Measurements from ENCODE around the gene SCIN.

The SCIN gene

DNA sequence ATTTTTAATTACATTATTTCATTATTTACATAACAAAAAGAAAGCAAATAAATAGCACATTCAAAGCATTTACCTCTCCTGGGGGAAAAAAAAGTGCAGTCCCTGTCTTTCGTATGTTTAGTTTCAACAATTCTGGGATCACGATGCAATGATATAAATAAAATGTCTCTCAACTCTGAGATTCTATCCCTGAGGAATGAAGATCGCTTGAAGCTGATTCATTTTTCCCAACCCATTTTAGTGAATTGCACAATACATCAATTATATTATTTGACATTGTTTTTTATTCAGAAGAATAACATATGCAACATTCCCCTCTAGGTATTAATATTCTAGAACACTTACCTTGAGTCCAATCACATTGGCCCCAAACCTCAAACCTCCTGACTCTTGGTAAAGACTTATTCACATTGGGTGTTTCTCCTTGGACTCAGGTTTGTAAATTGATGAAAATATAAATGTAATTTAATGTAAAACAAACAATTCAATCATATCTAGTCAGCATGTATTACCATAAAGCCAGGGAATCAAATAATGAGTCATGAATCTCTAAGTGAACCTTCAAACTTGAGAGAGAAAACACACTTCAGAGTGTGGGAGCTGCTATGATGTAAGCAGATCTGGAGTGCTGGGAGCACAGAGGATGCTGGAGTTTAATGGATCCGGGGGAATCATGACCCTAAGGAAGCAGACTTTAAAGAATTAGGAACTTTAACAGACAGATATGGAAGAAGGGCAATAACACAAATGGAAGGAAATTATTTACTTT is 5.3 kb upstream of the SCIN start:
- DNase-seq (ENCODE audit: extremely low spot score, insufficient read length, low read depth) (no peak), FAIRE-seq (no peak)

GRCh38 chr7:12565873-12566272 is 4.6 kb upstream of the SCIN start:
- FAIRE-seq (no peak), DNase-seq (ENCODE audit: extremely low spot score, insufficient read length, low read depth) (no peak)

DNA sequence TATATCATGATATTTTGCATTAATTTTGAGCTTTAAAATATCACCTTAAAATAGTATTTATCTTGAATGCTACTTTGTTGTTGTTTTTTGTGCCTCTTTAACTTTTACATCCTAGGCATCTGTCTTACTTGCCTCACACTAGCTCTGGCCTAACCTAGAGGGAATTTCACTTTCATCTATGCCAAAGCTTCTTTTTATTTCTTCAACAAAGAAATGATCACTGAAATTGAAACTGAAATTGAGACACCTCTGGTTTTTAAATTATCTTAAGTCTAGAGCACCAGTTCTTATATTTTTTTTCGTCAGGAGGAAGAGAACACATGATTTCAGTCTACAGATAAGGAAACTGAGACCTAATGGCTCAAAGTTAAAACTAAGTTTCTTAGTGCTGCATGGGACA is 3.5 kb upstream of the SCIN start:
- FAIRE-seq = peak; percentile 84
- no peak for DNase-seq (ENCODE audit: extremely low spot score, insufficient read length, low read depth)

DNA sequence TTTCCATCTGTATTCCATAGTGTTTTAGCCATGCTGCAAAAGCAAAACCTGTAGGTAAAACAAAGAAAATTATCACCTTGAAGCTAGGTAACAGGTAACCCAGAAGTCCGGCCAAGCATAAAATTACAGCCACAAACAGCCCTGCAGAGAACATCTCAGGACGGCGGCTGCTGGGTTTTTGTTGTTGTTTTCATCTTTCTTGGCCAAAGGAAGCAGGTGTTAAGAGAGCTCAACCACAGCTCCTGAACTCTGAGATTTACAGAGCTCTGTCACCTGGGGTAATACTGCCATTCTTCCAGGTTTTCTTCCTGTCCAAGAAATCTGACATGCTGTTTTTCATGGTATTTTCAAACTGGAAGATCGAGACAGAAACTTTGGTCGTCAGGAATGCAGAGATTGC is 847 bp upstream of the SCIN start:
- DNase-seq (ENCODE audit: extremely low spot score, insufficient read length, low read depth) (no peak), FAIRE-seq (no peak)

GRCh38 chr7:12570168-12570533 is 369 bp upstream of the SCIN start:
- DNase-seq (ENCODE audit: extremely low spot score, insufficient read length, low read depth) = no peak
- FAIRE-seq = no peak

- DNase-seq (ENCODE audit: extremely low spot score, insufficient read length, low read depth) = no peak
- no peak for FAIRE-seq
Observed at GRCh38 chr7:12571691-12572090, 1.2 kb downstream of the SCIN start.

DNA sequence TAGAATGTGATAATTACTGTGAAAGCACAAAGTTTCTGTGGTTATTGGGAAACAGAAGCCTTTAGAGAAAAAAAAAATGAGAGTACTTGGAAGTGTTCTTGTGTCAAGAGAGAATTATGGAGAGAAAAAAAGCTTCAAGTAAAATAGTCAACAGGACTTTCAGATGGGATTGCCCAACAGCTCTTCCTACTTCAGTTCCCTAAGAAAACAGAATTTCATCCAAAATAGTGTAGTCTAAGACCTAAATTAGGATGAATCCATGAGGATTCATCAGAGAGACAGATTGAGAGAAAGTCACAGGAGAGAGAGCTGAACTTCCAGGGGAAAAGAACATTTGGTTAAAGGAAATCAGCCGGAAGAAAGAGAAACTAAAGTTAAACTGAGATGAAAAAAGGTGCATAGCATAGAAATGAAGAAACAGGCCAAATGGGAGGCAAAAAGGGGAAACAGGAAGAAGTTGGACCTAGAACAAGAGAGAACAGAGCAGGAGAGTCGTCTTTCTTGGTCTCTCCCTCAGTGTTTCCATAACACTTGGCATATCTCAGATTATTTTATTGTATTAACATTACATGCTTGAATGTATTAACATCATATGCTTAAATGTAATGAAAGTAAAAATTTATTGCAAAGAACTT is 2.5 kb downstream of the SCIN start:
- FAIRE-seq (no peak), DNase-seq (ENCODE audit: extremely low spot score, insufficient read length, low read depth) (no peak)

DNA sequence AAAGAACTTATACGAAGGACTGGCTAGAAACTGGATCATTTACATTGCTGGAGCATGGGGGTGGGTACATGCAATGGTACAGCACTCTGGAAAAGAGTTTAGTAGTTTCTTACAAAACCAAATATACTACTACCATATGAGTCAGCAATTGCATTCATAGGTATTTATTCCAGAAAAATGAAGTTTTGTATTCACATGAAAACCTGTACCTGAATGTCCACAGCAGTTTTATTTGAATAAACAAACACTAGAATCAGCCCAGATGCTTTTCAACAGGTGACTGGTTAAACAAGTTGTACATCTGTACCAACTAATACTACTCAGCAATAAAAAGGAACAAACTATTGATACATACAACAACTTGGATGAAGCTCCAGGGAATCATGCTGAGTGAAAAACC is 3.4 kb downstream of the SCIN start:
- DNase-seq (ENCODE audit: extremely low spot score, insufficient read length, low read depth) (no peak), FAIRE-seq (no peak)

DNA sequence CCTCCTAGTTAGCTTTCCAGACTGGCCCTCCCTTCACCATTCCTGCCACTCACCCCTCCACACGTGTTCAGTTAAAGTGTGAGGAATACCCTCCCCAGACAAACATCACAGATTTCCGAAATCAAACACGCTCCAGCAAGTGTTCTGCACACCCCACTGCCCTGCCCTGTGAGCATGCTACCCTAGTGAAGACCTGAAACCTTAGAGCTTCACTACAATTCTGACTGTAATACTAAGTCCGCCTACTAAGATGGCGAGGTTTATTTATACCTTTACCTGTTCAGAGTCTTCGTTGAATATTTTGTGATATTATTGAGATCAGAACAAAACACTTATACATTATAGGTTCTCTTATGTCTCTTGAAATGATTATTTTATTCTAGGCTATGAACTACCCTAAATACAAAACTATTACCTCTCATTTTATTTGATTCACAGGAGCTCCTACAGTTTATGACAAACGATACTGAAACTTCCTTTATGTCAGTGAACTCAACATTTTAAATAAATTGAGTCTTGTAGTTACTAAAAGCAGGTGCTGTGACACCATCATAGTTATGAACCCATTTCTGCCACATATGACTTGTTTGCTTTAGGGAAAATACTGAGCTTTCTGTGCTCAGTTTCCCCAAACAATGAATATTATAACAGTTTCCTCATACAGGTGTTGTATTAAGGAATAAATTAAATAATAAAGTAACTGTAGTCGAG is 8.6 kb downstream of the SCIN start:
- DNase-seq (ENCODE audit: extremely low spot score, insufficient read length, low read depth) = no peak
- FAIRE-seq = peak; percentile 29

DNA sequence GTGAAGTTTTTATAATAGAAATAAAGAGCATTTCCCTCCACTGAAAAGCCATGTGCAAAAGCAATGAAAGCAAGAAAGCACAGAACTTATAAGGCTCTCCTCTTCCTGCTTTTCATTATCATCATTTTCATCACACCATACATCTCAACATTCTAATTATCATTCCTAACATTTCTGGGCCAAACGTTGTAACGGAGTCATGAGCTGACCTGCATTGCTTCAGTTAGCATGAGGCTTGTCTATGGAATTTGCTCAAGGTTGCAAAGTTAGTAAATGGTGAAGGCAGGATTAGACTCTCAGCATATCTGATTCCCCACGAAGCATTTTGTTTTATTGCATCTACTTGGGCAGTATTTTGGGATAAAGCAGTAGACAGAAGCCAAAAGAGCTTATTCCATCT is 11.4 kb downstream of the SCIN start:
- FAIRE-seq (no peak), DNase-seq (ENCODE audit: extremely low spot score, insufficient read length, low read depth) (no peak)

GRCh38 chr7:12582362-12582761 is 11.8 kb downstream of the SCIN start:
- FAIRE-seq (no peak), DNase-seq (ENCODE audit: extremely low spot score, insufficient read length, low read depth) (no peak)

GRCh38 chr7:12583176-12583575 is 12.7 kb downstream of the SCIN start:
- DNase-seq (ENCODE audit: extremely low spot score, insufficient read length, low read depth) (no peak), FAIRE-seq (no peak)

GRCh38 chr7:12583922-12584321 is 13.4 kb downstream of the SCIN start:
- DNase-seq (ENCODE audit: extremely low spot score, insufficient read length, low read depth) (no peak), FAIRE-seq (no peak)

DNA sequence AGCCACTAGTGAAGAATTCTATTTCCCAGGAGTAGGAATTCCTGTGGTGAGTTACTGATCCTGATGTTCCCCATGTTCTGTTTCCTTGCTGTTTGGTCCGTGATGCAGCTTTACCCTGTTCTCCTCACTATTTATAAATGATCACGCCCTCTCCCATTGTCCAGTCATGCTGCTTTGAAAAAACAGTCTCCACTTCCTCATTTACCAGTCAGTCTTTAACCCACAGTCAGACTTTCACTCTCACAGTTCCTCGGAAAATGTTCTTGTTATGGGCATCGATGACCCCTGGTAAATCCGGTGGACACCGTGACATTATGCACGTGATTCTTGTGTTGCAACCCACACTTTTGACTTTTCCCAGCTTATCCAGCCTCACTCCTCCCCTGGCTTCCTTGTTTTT is 14.4 kb downstream of the SCIN start:
- DNase-seq (ENCODE audit: extremely low spot score, insufficient read length, low read depth) = no peak
- FAIRE-seq = peak; percentile 83

- no peak for FAIRE-seq
- DNase-seq (ENCODE audit: extremely low spot score, insufficient read length, low read depth) = no peak
Observed at GRCh38 chr7:12586271-12586670, 15.8 kb downstream of the SCIN start.

DNA sequence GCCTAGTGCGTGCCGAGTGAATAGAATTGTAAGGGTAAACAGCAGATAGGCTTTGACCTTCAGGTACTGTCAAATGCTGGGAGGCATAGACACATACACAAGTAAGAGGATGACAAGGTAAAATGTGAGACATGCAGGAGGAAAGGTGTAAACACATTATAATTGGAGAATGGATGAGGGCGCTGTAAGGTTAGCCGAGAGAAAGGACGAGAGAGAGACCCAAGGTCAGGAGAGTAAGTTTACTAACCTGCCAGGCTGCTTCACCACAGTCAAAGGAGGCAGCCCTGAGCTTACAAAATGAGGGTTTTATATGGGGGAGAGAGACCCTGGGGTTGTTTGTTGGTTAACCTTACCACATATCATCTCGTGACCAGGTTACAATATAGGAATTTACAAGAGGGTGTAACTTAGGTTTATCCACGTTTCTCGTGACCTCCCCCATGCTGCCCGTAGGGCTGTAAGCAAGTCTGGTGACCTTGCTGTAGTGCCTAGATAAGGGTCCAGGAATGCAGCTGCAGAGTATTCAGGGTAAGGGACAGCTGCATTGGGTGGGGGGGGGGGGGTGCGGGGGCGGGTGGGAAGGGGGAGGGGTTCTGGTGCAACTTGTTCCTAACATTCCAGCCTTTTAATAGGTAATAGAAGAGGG is 17.9 kb downstream of the SCIN start:
- FAIRE-seq (no peak), DNase-seq (ENCODE audit: extremely low spot score, insufficient read length, low read depth) (no peak)

DNA sequence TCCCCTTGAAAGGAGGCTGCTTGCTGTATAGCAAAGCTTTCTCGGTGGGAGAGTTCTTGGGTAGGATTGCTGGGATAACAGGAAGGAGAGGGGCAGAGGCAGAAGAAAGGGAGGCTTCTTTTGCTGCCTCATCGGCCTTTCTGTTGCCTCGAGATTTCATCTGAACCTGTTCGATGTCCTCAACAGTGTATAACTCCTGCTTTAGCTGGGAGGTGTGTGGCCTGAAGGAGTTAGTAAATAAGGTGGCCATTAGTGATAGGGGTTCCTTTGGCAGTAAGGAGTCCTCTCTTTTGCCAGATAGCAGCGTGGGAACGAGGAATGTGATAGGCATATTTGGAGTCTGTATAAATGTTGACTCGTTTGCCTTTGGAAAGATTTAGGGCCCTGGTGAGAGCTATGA is 20.0 kb downstream of the SCIN start:
- FAIRE-seq (no peak), DNase-seq (ENCODE audit: extremely low spot score, insufficient read length, low read depth) (no peak)

DNA sequence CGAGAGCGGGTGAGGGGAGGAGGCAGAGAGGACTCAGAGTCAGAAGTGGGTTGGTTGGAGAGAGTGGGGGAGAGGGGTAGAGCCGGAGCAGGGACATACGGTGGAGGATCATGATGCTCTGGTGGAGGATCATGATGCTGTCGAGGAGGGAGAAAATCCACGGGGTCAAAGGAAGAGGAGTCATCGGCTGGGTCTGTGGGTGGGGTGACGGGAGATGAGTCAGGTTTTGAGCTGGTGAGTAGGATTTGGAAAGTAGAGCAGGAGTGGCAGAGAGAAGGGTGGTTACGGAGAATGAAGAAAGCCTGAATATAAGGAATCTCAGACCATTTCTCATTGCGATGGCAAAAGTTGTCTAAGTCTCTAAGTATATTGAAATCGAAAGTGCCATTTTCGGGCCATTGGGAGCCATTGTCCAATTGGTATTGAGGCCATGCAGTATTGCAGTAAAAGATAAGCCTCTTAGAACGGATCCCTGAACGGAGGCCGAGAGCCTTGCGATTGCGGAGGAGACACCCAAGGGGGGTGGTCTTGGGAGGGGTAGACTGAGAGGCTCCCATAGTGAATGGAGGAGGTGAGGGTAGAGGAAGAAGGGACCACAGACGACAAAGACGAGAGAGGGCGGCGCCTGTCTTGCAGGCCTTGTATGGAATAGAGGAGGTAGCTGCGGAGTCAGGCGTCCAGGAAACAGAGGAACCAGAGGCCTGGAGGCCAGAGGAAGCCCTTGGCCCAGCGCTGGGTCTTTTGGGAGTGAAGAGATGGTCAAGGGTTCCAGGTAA is 23.8 kb downstream of the SCIN start:
- no peak for DNase-seq (ENCODE audit: extremely low spot score, insufficient read length, low read depth)
- no peak for FAIRE-seq

DNA sequence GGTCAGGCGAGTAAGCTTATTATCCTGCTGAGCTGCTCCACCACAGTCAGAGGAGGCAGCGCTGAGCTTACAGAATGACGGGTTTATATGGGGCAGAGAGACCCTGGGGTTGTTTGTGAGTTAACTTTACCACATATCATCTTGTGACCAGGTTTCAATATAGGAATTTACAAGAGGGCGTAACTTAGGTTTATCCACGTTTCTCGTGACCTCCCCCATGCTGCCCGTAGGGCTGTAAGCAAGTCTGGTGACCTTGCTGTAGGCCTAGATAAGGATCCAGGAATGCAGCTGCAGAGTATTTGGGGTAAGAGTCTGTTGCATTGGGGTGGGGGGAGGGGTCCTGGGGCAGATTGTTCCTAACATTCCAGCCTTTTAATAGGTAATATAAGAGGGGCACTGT is 24.6 kb downstream of the SCIN start:
- DNase-seq (ENCODE audit: extremely low spot score, insufficient read length, low read depth) = no peak
- FAIRE-seq = no peak

GRCh38 chr7:12596225-12596790 is 25.8 kb downstream of the SCIN start:
- FAIRE-seq = no peak

More at GRCh38 chr7:12596225-12596790, 25.8 kb downstream of the SCIN start:
- DNase-seq (ENCODE audit: extremely low spot score, insufficient read length, low read depth) = no peak
